ENCODE data around the gene CACNB2.

GRCh38 chr10:18368273-18368672, 228.0 kb downstream of the CACNB2 start:
- no peak for TF ChIP-seq POLR2AphosphoS5 (IDR thresholded peaks at IDR 0.05; ENCODE audit: low read depth, low read length)
- TF ChIP-seq TAF1 (IDR thresholded peaks at IDR 0.05; ENCODE audit: borderline replicate concordance, low read depth, low read length) = no peak
- TF ChIP-seq POLR2A (IDR thresholded peaks at IDR 0.05; ENCODE audit: low read depth, low read length) = no peak
